Neural progenitor cell (in vitro differentiated cells): ENCODE measurements around the gene NOS3. TPM values are rescaled to one million over a fixed set of nuclear protein-coding genes. Genes with fewer than 3 reads are reported as not detected.

Source experiments
- DNase-seq: peaks from one replicate; pipeline ENCODE4 v3.0.0-alpha.2; 2016; ENCODE audit warnings: low spot score
- H2AFZ ChIP-seq: fragments of 200-600 bp; sonication (generic); replicated peaks from 2 replicates; pipeline ENCODE4 v1.6.1; 2016; ENCODE audit warnings: antibody characterized with exemption
- H3F3A ChIP-seq: fragments of 200-600 bp; sonication (generic); 2 replicates; pipeline ENCODE4 v1.6.1; 2016; ENCODE audit warnings: antibody characterized with exemption, low read depth
- H3K27ac ChIP-seq: fragments of 200-600 bp; sonication (generic); 2 replicates; pipeline ENCODE4 v1.5.1; 2016; ENCODE audit warnings: mild to moderate bottlenecking
- H3K27me3 ChIP-seq: fragments of 200-600 bp; sonication (generic); 2 replicates; pipeline ENCODE4 v1.6.1; 2016; ENCODE audit warnings: mild to moderate bottlenecking, moderate library complexity
- H3K36me3 ChIP-seq: fragments of 200-600 bp; sonication (generic); 2 replicates; pipeline ENCODE4 v1.5.1; 2016
- H3K4me1 ChIP-seq: fragments of 200-600 bp; sonication (generic); 2 replicates; pipeline ENCODE4 v1.6.1; 2016; ENCODE audit warnings: mixed run types
- H3K4me2 ChIP-seq: fragments of 200-600 bp; sonication (generic); 2 replicates; pipeline ENCODE4 v1.6.1; 2016
- H3K4me3 ChIP-seq: fragments of 200-600 bp; sonication (generic); 2 replicates; pipeline ENCODE4 v1.5.1; 2016
- H3K79me2 ChIP-seq: fragments of 200-600 bp; sonication (generic); 2 replicates; pipeline ENCODE4 v1.6.1; 2016; ENCODE audit warnings: low read depth
- H3K9ac ChIP-seq: fragments of 200-600 bp; sonication (generic); 2 replicates; pipeline ENCODE4 v1.6.1; 2016
- H3K9me3 ChIP-seq: fragments of 200-600 bp; sonication (generic); 2 replicates; pipeline ENCODE4 v1.5.1; 2016; ENCODE audit warnings: low read depth
- H4K20me1 ChIP-seq: fragments of 200-600 bp; sonication (generic); 2 replicates; pipeline ENCODE4 v1.6.1; 2016; ENCODE audit warnings: low read depth
- H3K27ac Mint-ChIP-seq: 3 replicates; pipeline ENCODE4 v1.8.0; 2021; ENCODE audit warnings: mixed read lengths
- H3K27me3 Mint-ChIP-seq: 2 replicates; pipeline ENCODE4 v1.8.0; 2022; ENCODE audit warnings: low read depth, mild to moderate bottlenecking, inconsistent platforms, moderate library complexity, mixed read lengths; ENCODE audit not compliant: insufficient read depth
- H3K36me3 Mint-ChIP-seq: 3 replicates; pipeline ENCODE4 v1.8.0; 2021; ENCODE audit warnings: mixed read lengths
- H3K4me1 Mint-ChIP-seq: 3 replicates; pipeline ENCODE4 v1.8.0; 2021; ENCODE audit warnings: mixed read lengths
- H3K4me3 Mint-ChIP-seq: 3 replicates; pipeline ENCODE4 v1.8.0; 2021; ENCODE audit warnings: mild to moderate bottlenecking, moderate library complexity, mixed read lengths
- H3K9me3 Mint-ChIP-seq: 3 replicates; pipeline ENCODE4 v1.8.0; 2020; ENCODE audit warnings: mixed read lengths
- CTCF ChIP-seq: fragments of 200-600 bp; sonication (generic); IDR thresholded peaks from 2 replicates; pipeline ENCODE4 v1.5.1; 2017; ENCODE audit warnings: antibody characterized with exemption, mild to moderate bottlenecking
- EZH2 ChIP-seq: fragments of 200-600 bp; sonication (generic); IDR thresholded peaks from 2 replicates; pipeline ENCODE4 v1.6.1; 2017; ENCODE audit warnings: antibody characterized with exemption, mild to moderate bottlenecking, moderate library complexity
- EZH2phosphoT487 ChIP-seq: fragments of 200-600 bp; sonication (generic); IDR thresholded peaks from 2 replicates; pipeline ENCODE4 v1.6.1; 2017; ENCODE audit warnings: antibody characterized with exemption
- total RNA-seq: library from RNA; depleted of rRNA; stranded (reverse); fragments of >200 nt; gene quantifications from 2 replicates; pipeline ENCODE4 v1.2.3, GENCODE V29; 2015; ENCODE audit warnings: low replicate concordance

The NOS3 gene
- total RNA-seq, 1 donor from 2014 or later = 1.3 TPM

- peaks cover 44% of the 10 kb centered on the region for H3K27me3 ChIP-seq
- peaks cover 22% of the 10 kb centered on the region for H3F3A ChIP-seq
- no peak overlapping the region for H3K9ac ChIP-seq
- Mint-ChIP-seq H3K9me3 (no peaks in the 10 kb centered on the region), H3K36me3 (no peaks in the 10 kb centered on the region), H3K27ac (no peak overlapping the region), H3K4me1 (peaks cover 25% of the 10 kb centered on the region), H3K27me3 (peaks cover 37% of the 10 kb centered on the region), H3K4me3 (no peak overlapping the region)
- no peaks in the 10 kb centered on the region for H3K36me3 ChIP-seq
- no peak overlapping the region for H3K4me3 ChIP-seq
- H3K4me1 ChIP-seq = peaks cover 20% of the 10 kb centered on the region
- peaks cover 3% of the 10 kb centered on the region for H4K20me1 ChIP-seq
- DNase-seq = no peak
- no peak overlapping the region for H2AFZ ChIP-seq
- no peak for TF ChIP-seq EZH2phosphoT487
- TF ChIP-seq EZH2 = no peak
- TF ChIP-seq CTCF = no peak
- H3K4me2 ChIP-seq = no peak overlapping the region
- no peaks in the 10 kb centered on the region for H3K9me3 ChIP-seq
- no peaks in the 10 kb centered on the region for H3K79me2 ChIP-seq
- H3K27ac ChIP-seq = no peak overlapping the region
These were observed 8.5 kb upstream of the NOS3 start for GRCh38 chr7:150982351-150982750.

- peak; percentile 87 for DNase-seq
- Histone ChIP-seq H3K27ac (no peak overlapping the region), H3K27me3 (peaks cover 40% of the 10 kb centered on the region), H3K36me3 (no peaks in the 10 kb centered on the region), H3F3A (peaks cover 16% of the 10 kb centered on the region), H4K20me1 (peaks cover 3% of the 10 kb centered on the region), H2AFZ (no peak overlapping the region), H3K4me3 (no peak overlapping the region), H3K79me2 (no peaks in the 10 kb centered on the region), H3K4me1 (peaks cover 20% of the 10 kb centered on the region), H3K9me3 (no peaks in the 10 kb centered on the region), H3K9ac (no peak overlapping the region), H3K4me2 (no peak overlapping the region)
- H3K27me3 Mint-ChIP-seq = peaks cover 35% of the 10 kb centered on the region
- no peak overlapping the region for H3K27ac Mint-ChIP-seq
- H3K4me1 Mint-ChIP-seq = peaks cover 34% of the 10 kb centered on the region
- H3K36me3 Mint-ChIP-seq = no peaks in the 10 kb centered on the region
- no peak overlapping the region for H3K4me3 Mint-ChIP-seq
- TF ChIP-seq CTCF (no peak), EZH2 (no peak), EZH2phosphoT487 (no peak)
- H3K9me3 Mint-ChIP-seq = no peaks in the 10 kb centered on the region
These were observed 6.9 kb upstream of the NOS3 start for GRCh38 chr7:150983893-150984368.

GRCh38 chr7:150986099-150986512, 4.7 kb upstream of the NOS3 start:
- H3K4me2 ChIP-seq = no peak overlapping the region
- Mint-ChIP-seq H3K4me3 (no peak overlapping the region), H3K4me1 (peaks cover 23% of the 10 kb centered on the region), H3K27me3 (peaks cover 36% of the 10 kb centered on the region), H3K27ac (no peak overlapping the region), H3K36me3 (no peaks in the 10 kb centered on the region), H3K9me3 (peaks cover 7% of the 10 kb centered on the region)
- peak; percentile 77 for TF ChIP-seq CTCF
- no peak for TF ChIP-seq EZH2
- no peak for TF ChIP-seq EZH2phosphoT487
- no peaks in the 10 kb centered on the region for H3K36me3 ChIP-seq
- no peak overlapping the region for H3K27ac ChIP-seq
- H3K27me3 ChIP-seq = peaks cover 36% of the 10 kb centered on the region
- peaks cover 3% of the 10 kb centered on the region for H4K20me1 ChIP-seq
- peaks cover under 1% of the 10 kb centered on the region for H3K4me1 ChIP-seq
- no peaks in the 10 kb centered on the region for H3K9me3 ChIP-seq
- H3K4me3 ChIP-seq = no peak overlapping the region
- H3K9ac ChIP-seq = no peak overlapping the region
- H2AFZ ChIP-seq = no peak overlapping the region
- peak; percentile 85 for DNase-seq
- no peaks in the 10 kb centered on the region for H3K79me2 ChIP-seq
- no peaks in the 10 kb centered on the region for H3F3A ChIP-seq
